ENCODE measurements around the gene CD19. TPM values are rescaled to one million over a fixed set of nuclear protein-coding genes. Genes with fewer than 3 reads are reported as not detected.
A peak's percentile ranks its signal among the peaks of the same experiment; 100 is the strongest.
"Not testable (repeated sequence)": the region's sequence is repeated elsewhere in the genome, so short reads cannot be mapped to it uniquely, and the experiment has no call there.

CD19 gene
- total RNA-seq, 1 donor, result 6.6 TPM

GRCh38 chr16:28977703-28978662 is 46.2 kb downstream of the CD19 start:
- no peaks in the 10 kb centered on the region for H3K27me3 ChIP-seq (ENCODE audit: insufficient read depth, low read length)
- no peaks in the 10 kb centered on the region for H3K9me3 ChIP-seq (ENCODE audit: low read depth, low read length)
- peaks cover 40% of the 10 kb centered on the region for H3K4me1 ChIP-seq (ENCODE audit: insufficient read depth, low read length)
- H3K4me3 ChIP-seq (ENCODE audit: low read length), result no peak overlapping the region

- not testable (repeated sequence) for H3K4me3 ChIP-seq (ENCODE audit: low read length); H3K9me3 ChIP-seq (ENCODE audit: low read depth, low read length); H3K27me3 ChIP-seq (ENCODE audit: insufficient read depth, low read length)
- peaks cover 46% of the 10 kb centered on the region for H3K4me1 ChIP-seq (ENCODE audit: insufficient read depth, low read length)
Observed at GRCh38 chr16:28980330-28980729, 48.6 kb downstream of the CD19 start.

- no peaks in the 10 kb centered on the region for H3K27me3 ChIP-seq (ENCODE audit: insufficient read depth, low read length)
- no peak overlapping the region for H3K4me3 ChIP-seq (ENCODE audit: low read length)
Observed at GRCh38 chr16:28980929-28981328, 49.2 kb downstream of the CD19 start.

GRCh38 chr16:28981517-28981916 is 49.7 kb downstream of the CD19 start:
- Histone ChIP-seq H3K9me3 (ENCODE audit: low read depth, low read length) (no peaks in the 10 kb centered on the region), H3K27me3 (ENCODE audit: insufficient read depth, low read length) (no peaks in the 10 kb centered on the region), H3K4me1 (ENCODE audit: insufficient read depth, low read length) (peaks cover 38% of the 10 kb centered on the region), H3K4me3 (ENCODE audit: low read length) (no peak overlapping the region)

More at GRCh38 chr16:28980929-28981328, 49.2 kb downstream of the CD19 start:
- Histone ChIP-seq H3K9me3 (ENCODE audit: low read depth, low read length) (no peaks in the 10 kb centered on the region), H3K4me1 (ENCODE audit: insufficient read depth, low read length) (peaks cover 44% of the 10 kb centered on the region)

GRCh38 chr16:28982418-28982817 is 50.6 kb downstream of the CD19 start:
- Histone ChIP-seq H3K9me3 (ENCODE audit: low read depth, low read length) (no peaks in the 10 kb centered on the region), H3K4me1 (ENCODE audit: insufficient read depth, low read length) (peaks cover 35% of the 10 kb centered on the region)

DNA sequence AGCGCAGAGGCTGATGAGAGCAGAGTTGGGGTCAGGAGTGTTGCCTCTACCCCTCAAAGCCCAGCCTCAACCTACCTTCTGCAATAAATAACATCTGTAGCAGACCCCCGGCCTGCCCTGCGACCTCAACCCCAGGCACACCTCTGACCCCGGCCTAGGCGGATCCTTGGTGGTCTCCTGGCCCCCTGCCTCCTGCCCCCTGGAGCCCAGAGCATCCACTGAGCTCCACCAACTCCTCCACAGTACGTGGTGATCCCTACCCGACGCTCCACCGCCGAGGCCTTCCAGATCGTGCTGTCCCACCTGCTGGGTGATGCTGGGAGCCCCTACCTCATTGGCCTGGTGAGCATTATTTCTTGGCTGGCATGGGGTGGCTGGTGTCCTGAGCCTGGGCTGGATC is 51.2 kb downstream of the CD19 start:
- no peaks in the 10 kb centered on the region for H3K27me3 ChIP-seq (ENCODE audit: insufficient read depth, low read length)
- H3K9me3 ChIP-seq (ENCODE audit: low read depth, low read length), result no peaks in the 10 kb centered on the region
- no peak overlapping the region for H3K4me3 ChIP-seq (ENCODE audit: low read length)
- H3K4me1 ChIP-seq (ENCODE audit: insufficient read depth, low read length), result peaks cover 33% of the 10 kb centered on the region

More at GRCh38 chr16:28982418-28982817, 50.6 kb downstream of the CD19 start:
- no peak overlapping the region for H3K4me3 ChIP-seq (ENCODE audit: low read length)
- no peaks in the 10 kb centered on the region for H3K27me3 ChIP-seq (ENCODE audit: insufficient read depth, low read length)

- Histone ChIP-seq H3K9me3 (ENCODE audit: low read depth, low read length) (no peaks in the 10 kb centered on the region), H3K4me3 (ENCODE audit: low read length) (no peak overlapping the region), H3K27me3 (ENCODE audit: insufficient read depth, low read length) (no peaks in the 10 kb centered on the region), H3K4me1 (ENCODE audit: insufficient read depth, low read length) (peaks cover 31% of the 10 kb centered on the region)
Observed at GRCh38 chr16:28983644-28984043, 51.9 kb downstream of the CD19 start.

DNA sequence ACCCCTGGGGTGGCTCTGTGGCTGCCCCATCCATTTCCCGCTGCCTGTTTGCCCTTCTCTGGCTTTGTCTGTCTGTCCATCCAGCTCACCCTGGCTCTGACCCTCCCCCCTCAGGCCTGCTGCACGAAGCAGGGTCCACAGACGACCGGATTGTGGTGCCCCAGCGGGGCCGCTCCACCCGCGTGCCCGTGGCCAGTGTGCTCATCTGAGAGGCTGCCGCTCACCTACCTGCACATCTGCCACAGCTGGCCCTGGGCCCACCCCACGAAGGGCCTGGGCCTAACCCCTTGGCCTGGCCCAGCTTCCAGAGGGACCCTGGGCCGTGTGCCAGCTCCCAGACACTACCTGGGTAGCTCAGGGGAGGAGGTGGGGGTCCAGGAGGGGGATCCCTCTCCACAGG is 52.3 kb downstream of the CD19 start:
- no peaks in the 10 kb centered on the region for H3K9me3 ChIP-seq (ENCODE audit: low read depth, low read length)
- H3K4me3 ChIP-seq (ENCODE audit: low read length), result no peak overlapping the region
- peaks cover 34% of the 10 kb centered on the region for H3K4me1 ChIP-seq (ENCODE audit: insufficient read depth, low read length)
- H3K27me3 ChIP-seq (ENCODE audit: insufficient read depth, low read length), result no peaks in the 10 kb centered on the region

GRCh38 chr16:28984619-28985135 is 52.9 kb downstream of the CD19 start, which contains the start of gene LAT:
TSS of gene LAT (plus strand) at chr16:28985052. CDS start at chr16:28985418, 366 bp downstream.
- no peaks in the 10 kb centered on the region for H3K9me3 ChIP-seq (ENCODE audit: low read depth, low read length)
- peak within 1 kb of the TSS; percentile 67 for H3K4me3 ChIP-seq (ENCODE audit: low read length)
- H3K4me1 ChIP-seq (ENCODE audit: insufficient read depth, low read length), result peaks cover 39% of the 10 kb centered on the region
- no peaks in the 10 kb centered on the region for H3K27me3 ChIP-seq (ENCODE audit: insufficient read depth, low read length)

- Histone ChIP-seq H3K9me3 (ENCODE audit: low read depth, low read length) (no peaks in the 10 kb centered on the region), H3K4me3 (ENCODE audit: low read length) (peak overlapping the region; percentile 67), H3K27me3 (ENCODE audit: insufficient read depth, low read length) (no peaks in the 10 kb centered on the region), H3K4me1 (ENCODE audit: insufficient read depth, low read length) (peaks cover 43% of the 10 kb centered on the region)
Observed at GRCh38 chr16:28985211-28986041, 53.7 kb downstream of the CD19 start.

- Histone ChIP-seq H3K27me3 (ENCODE audit: insufficient read depth, low read length) (no peaks in the 10 kb centered on the region), H3K4me3 (ENCODE audit: low read length) (peak overlapping the region; percentile 67), H3K9me3 (ENCODE audit: low read depth, low read length) (no peaks in the 10 kb centered on the region), H3K4me1 (ENCODE audit: insufficient read depth, low read length) (peaks cover 43% of the 10 kb centered on the region)
Observed at GRCh38 chr16:28986046-28986445, 54.3 kb downstream of the CD19 start.

- no peaks in the 10 kb centered on the region for H3K9me3 ChIP-seq (ENCODE audit: low read depth, low read length)
- peak overlapping the region; percentile 67 for H3K4me3 ChIP-seq (ENCODE audit: low read length)
- peaks cover 43% of the 10 kb centered on the region for H3K4me1 ChIP-seq (ENCODE audit: insufficient read depth, low read length)
- H3K27me3 ChIP-seq (ENCODE audit: insufficient read depth, low read length), result no peaks in the 10 kb centered on the region
Observed at GRCh38 chr16:28986492-28986891, 54.7 kb downstream of the CD19 start.

DNA sequence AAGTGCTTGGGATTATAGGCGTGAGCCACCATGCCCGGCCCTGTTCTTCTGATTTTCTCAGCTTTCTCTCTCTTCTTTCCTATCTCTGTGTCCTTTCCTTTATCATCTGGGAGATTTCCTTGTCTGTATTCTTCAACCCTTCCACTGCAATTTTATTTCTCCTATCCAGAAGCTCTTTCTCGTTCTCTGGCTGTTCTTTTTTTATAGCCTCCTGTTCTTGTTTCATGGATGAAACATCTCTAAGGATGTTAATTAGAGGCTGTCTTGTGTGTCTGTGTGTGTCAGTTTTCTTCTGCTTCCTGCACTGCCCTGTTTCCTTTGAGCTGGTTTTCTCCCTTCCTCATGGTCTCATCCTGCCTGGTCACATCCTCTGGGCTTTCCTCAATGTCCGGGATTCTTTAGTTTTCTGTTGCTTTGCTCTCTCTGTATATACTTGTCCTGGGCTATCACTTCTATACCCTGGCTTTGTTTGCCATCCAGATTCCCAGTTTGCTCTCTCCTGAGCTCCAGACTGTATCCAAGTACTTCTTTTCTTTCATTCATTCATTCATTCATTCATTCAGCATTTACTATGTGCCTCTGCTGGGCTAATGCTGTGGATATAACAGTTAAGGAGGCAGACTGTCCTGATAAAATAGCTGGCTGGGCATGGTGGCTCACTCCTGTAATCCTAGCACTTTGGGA is 55.5 kb downstream of the CD19 start:
- Histone ChIP-seq H3K27me3 (ENCODE audit: insufficient read depth, low read length) (no peaks in the 10 kb centered on the region), H3K4me3 (ENCODE audit: low read length) (peak overlapping the region; percentile 67), H3K9me3 (ENCODE audit: low read depth, low read length) (no peaks in the 10 kb centered on the region), H3K4me1 (ENCODE audit: insufficient read depth, low read length) (peaks cover 43% of the 10 kb centered on the region)

All from mononuclear cell (primary cell).